ENCODE measurements around the gene HSD3B2. TPM values are rescaled to one million over a fixed set of nuclear protein-coding genes. Genes with fewer than 3 reads are reported as not detected.

Gene HSD3B2
- polyA plus RNA-seq, 1 experiment, result not detected

DNA sequence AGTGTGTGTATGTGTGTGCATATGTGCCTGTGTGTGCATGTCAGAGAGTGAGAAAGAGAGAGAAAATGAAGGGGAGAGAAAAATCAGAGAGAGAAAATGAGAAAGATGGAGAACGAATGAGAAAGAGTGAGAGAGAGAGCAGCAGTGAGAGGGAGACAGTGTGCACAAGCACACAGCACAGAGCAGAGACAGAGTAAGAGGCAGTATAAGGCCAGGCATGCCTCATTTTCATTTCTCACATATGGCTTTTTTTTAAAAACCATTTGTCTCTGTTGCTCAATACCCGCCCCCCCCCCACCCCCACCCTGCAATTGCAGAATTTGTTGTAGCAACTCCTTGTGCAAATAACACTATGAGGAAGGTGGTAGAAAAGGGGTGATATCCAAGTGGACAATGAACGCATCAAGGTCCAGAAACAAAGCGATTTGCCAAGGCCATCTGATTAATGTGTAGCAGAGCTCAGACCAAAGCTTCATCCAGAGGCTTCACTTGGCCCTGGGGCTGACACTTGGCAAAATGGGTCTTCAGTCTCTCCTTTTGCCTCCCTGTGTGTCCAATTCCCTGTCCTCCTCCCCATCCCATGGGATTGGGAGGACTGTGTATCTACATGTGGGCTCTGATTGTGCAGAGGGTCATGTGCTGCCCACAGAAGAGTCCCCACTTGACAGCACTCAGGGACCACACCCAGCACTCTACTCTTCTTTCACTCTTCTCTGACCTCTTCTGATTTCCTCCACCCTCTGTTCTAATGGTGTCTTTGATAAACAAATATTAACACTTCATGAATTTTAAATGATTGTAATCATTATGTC lies 53.1 kb downstream of the HSD3B2 start:
- Histone ChIP-seq H3K9me3 (ENCODE audit: control insufficient read depth, insufficient read depth, low read length) (no peaks in the 10 kb centered on the region), H3K4me3 (ENCODE audit: low read depth, low read length) (no peak overlapping the region), H3K27me3 (ENCODE audit: control insufficient read depth, insufficient read depth, low read length) (no peaks in the 10 kb centered on the region), H3K27ac (ENCODE audit: low read depth, low read length) (no peak overlapping the region)
- ChIA-PET CTCF (interaction anchor here (1.1 kb wide), 1 partner anchor 16 kb away, joined by 4 read pairs; no protein-coding TSS in a partner anchor), POLR2A (no interaction called here)
- DNase-seq (ENCODE audit: low read depth, low spot score), result no peak
- TF ChIP-seq, protein P1, sequence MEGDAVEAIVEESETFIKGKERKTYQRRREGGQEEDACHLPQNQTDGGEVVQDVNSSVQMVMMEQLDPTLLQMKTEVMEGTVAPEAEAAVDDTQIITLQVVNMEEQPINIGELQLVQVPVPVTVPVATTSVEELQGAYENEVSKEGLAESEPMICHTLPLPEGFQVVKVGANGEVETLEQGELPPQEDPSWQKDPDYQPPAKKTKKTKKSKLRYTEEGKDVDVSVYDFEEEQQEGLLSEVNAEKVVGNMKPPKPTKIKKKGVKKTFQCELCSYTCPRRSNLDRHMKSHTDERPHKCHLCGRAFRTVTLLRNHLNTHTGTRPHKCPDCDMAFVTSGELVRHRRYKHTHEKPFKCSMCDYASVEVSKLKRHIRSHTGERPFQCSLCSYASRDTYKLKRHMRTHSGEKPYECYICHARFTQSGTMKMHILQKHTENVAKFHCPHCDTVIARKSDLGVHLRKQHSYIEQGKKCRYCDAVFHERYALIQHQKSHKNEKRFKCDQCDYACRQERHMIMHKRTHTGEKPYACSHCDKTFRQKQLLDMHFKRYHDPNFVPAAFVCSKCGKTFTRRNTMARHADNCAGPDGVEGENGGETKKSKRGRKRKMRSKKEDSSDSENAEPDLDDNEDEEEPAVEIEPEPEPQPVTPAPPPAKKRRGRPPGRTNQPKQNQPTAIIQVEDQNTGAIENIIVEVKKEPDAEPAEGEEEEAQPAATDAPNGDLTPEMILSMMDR (IDR thresholded peaks at IDR 0.05; ENCODE audit: low read depth, low read length), result no peak

DNA sequence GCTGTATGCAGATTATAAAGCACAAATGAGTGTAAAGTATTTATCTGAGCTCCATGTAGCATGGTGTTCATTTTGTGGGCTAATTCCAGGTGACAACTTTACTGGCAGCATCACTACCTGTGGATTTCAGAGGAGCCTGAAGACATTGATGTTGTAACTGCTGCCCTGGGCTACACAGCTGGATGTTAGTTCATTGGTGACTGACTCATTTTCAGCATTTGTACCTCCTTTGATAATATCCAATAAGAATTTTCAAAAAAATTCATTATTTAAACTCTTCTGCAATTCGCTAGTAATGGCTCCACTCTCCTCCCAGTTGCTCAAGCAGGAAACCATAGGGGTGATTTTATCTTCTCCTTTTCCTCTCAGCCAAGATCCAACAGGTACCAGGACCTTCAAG lies 54.8 kb downstream of the HSD3B2 start:
- Histone ChIP-seq H3K27ac (ENCODE audit: low read depth, low read length) (no peak overlapping the region), H3K27me3 (ENCODE audit: control insufficient read depth, insufficient read depth, low read length) (no peaks in the 10 kb centered on the region), H3K4me3 (ENCODE audit: low read depth, low read length) (no peak overlapping the region), H3K9me3 (ENCODE audit: control insufficient read depth, insufficient read depth, low read length) (no peaks in the 10 kb centered on the region)
- POLR2A ChIA-PET, result no interaction called here
- TF ChIP-seq, protein P1 (IDR thresholded peaks at IDR 0.05; ENCODE audit: low read depth, low read length), result no peak
- no peak for DNase-seq (ENCODE audit: low read depth, low spot score)
- CTCF ChIA-PET, result no interaction called here

DNA sequence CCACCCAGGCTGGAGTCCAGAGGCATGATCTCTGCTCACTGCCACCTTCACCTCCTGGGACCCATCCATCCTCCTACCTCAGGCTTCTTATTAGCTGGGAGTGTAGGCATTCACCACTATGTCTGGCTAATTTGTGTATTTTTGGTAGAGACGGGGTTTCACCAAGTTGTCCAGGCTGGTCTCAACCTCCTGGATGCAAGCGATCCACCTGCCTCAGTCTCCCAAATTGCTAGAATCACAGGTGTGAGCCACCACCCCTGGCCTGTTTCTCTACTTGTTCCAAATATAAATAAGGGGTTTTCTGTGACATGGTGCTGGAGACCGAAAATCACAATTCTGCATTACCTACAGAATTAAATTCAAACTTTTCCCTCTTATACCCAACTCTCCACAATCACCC lies 55.4 kb downstream of the HSD3B2 start:
- TF ChIP-seq, protein P1 (IDR thresholded peaks at IDR 0.05; ENCODE audit: low read depth, low read length), result no peak
- POLR2A ChIA-PET, result no interaction called here

DNA sequence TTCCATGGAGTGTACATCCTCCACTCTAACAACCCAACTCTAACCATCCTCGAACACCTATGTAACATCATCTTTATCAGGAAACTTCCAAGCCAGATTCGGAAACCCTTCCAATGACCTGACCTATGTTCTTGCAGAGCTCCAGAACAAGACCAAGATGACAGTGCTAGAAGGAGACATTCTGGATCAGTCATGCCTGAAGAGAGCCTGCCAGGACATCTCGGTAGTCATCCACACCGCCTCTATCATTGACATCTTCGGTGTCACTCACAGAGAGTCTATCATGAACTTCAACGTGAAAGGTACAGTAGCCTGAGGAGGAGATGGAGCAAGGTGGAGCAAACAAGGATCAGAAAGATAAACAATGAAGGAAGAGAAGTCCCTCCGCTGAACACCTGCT lies 56.0 kb downstream of the HSD3B2 start:
- H3K27me3 ChIP-seq (ENCODE audit: control insufficient read depth, insufficient read depth, low read length), result no peaks in the 10 kb centered on the region
- no peak for DNase-seq (ENCODE audit: low read depth, low spot score)
- CTCF ChIA-PET, result no interaction called here
- H3K27ac ChIP-seq (ENCODE audit: low read depth, low read length), result no peak overlapping the region
- no peak overlapping the region for H3K4me3 ChIP-seq (ENCODE audit: low read depth, low read length)
- no peaks in the 10 kb centered on the region for H3K9me3 ChIP-seq (ENCODE audit: control insufficient read depth, insufficient read depth, low read length)
- POLR2A ChIA-PET, result no interaction called here
- TF ChIP-seq, protein P1 (IDR thresholded peaks at IDR 0.05; ENCODE audit: low read depth, low read length), result no peak

More for the DNA sequence above, 55.4 kb downstream of the HSD3B2 start:
- Histone ChIP-seq H3K27ac (ENCODE audit: low read depth, low read length) (no peak overlapping the region), H3K4me3 (ENCODE audit: low read depth, low read length) (no peak overlapping the region), H3K27me3 (ENCODE audit: control insufficient read depth, insufficient read depth, low read length) (no peaks in the 10 kb centered on the region), H3K9me3 (ENCODE audit: control insufficient read depth, insufficient read depth, low read length) (no peaks in the 10 kb centered on the region)
- CTCF ChIA-PET, result no interaction called here
- no peak for DNase-seq (ENCODE audit: low read depth, low spot score)

DNA sequence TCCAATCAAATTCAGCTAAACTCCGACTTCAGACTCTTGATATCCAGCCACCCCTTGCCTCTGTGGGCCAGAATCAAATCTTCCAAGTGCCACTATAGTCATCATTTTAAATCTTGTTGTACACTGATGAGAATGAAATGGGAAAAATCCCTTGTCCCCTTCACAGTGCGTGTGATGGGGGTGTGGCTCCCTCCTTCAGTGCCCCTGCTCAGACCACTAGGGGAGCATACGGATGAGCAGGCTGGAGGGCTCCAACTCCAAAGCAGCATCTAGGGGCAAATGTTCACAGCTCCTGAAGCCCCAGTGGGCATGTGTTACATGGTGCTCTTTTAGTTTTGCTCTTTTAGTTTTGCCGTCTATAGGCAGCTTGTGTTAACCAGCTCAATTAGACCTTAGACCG lies 56.6 kb downstream of the HSD3B2 start:
- Histone ChIP-seq H3K4me3 (ENCODE audit: low read depth, low read length) (no peak overlapping the region), H3K27me3 (ENCODE audit: control insufficient read depth, insufficient read depth, low read length) (no peaks in the 10 kb centered on the region), H3K27ac (ENCODE audit: low read depth, low read length) (no peak overlapping the region), H3K9me3 (ENCODE audit: control insufficient read depth, insufficient read depth, low read length) (no peaks in the 10 kb centered on the region)
- no peak for DNase-seq (ENCODE audit: low read depth, low spot score)
- TF ChIP-seq, protein P1 (IDR thresholded peaks at IDR 0.05; ENCODE audit: low read depth, low read length), result no peak
- ChIA-PET CTCF (no interaction called here), POLR2A (no interaction called here)
